Adipocyte (in vitro differentiated cells): ENCODE results near the gene VPS52.
A peak's percentile ranks its signal among the peaks of the same experiment; 100 is the strongest.
"Not testable (repeated sequence)": the region's sequence is repeated elsewhere in the genome, so short reads cannot be mapped to it uniquely, and the experiment has no call there.

Source experiments
- DNase-seq: peaks from one replicate; pipeline ENCODE4 v3.0.0-alpha.2; 2015; ENCODE audit warnings: low read depth
- H3K27me3 ChIP-seq: replicated peaks from 2 replicates; pipeline ENCODE4 v1.7.0; 2013; ENCODE audit warnings: mild to moderate bottlenecking, low read length, moderate library complexity; ENCODE audit not compliant: control insufficient read depth, insufficient read depth
- H3K36me3 ChIP-seq: 2 replicates; pipeline ENCODE4 v1.7.0; 2013; ENCODE audit warnings: low read length, mild to moderate bottlenecking, moderate library complexity; ENCODE audit not compliant: control insufficient read depth, insufficient read depth, severe bottlenecking
- H3K4me1 ChIP-seq: 2 replicates; pipeline ENCODE4 v1.7.0; 2013; ENCODE audit warnings: mild to moderate bottlenecking, low read length, moderate library complexity; ENCODE audit not compliant: control insufficient read depth, insufficient read depth
- H3K4me3 ChIP-seq: 2 replicates; pipeline ENCODE4 v1.7.0; 2013; ENCODE audit warnings: mild to moderate bottlenecking, low read length, moderate library complexity
- H3K9ac ChIP-seq: 2 replicates; pipeline ENCODE4 v1.7.0; 2013; ENCODE audit warnings: mild to moderate bottlenecking, low read length, moderate library complexity
- H3K9me3 ChIP-seq: 2 replicates; pipeline ENCODE4 v1.7.0; 2013; ENCODE audit warnings: mild to moderate bottlenecking, low read length, moderate library complexity; ENCODE audit not compliant: control insufficient read depth

Gene VPS52

GRCh38 chr6:33289784-33290315, 18.2 kb upstream of the VPS52 start:
- peaks cover 39% of the 10 kb centered on the region for H3K36me3 ChIP-seq

GRCh38 chr6:33288921-33289783, 17.5 kb upstream of the VPS52 start, which contains the start of the genes PFDN6 and WDR46:
PFDN6 (plus strand) TSS chr6:33289601; CDS start chr6:33289857, 256 bp downstream.
WDR46 (minus strand) TSS chr6:33289239; CDS start chr6:33289170, 69 bp downstream.
- H3K4me1 ChIP-seq, result peaks cover 15% of the 10 kb centered on the region
- H3K36me3 ChIP-seq, result peaks cover 46% of the 10 kb centered on the region
- H3K9me3 ChIP-seq, result no peaks in the 10 kb centered on the region
- H3K9ac ChIP-seq, result peak within 1 kb of the TSS; percentile 92
- peak; percentile 96 for DNase-seq
- H3K4me3 ChIP-seq, result peak within 1 kb of the TSS; percentile 98
- H3K27me3 ChIP-seq, result no peaks in the 10 kb centered on the region

More at GRCh38 chr6:33289784-33290315, 18.2 kb upstream of the VPS52 start:
- peak overlapping the region; percentile 92 for H3K9ac ChIP-seq
- H3K4me1 ChIP-seq, result peaks cover 15% of the 10 kb centered on the region
- peak; percentile 41 for DNase-seq
- no peaks in the 10 kb centered on the region for H3K27me3 ChIP-seq
- H3K9me3 ChIP-seq, result no peaks in the 10 kb centered on the region
- peak overlapping the region; percentile 98 for H3K4me3 ChIP-seq

DNA sequence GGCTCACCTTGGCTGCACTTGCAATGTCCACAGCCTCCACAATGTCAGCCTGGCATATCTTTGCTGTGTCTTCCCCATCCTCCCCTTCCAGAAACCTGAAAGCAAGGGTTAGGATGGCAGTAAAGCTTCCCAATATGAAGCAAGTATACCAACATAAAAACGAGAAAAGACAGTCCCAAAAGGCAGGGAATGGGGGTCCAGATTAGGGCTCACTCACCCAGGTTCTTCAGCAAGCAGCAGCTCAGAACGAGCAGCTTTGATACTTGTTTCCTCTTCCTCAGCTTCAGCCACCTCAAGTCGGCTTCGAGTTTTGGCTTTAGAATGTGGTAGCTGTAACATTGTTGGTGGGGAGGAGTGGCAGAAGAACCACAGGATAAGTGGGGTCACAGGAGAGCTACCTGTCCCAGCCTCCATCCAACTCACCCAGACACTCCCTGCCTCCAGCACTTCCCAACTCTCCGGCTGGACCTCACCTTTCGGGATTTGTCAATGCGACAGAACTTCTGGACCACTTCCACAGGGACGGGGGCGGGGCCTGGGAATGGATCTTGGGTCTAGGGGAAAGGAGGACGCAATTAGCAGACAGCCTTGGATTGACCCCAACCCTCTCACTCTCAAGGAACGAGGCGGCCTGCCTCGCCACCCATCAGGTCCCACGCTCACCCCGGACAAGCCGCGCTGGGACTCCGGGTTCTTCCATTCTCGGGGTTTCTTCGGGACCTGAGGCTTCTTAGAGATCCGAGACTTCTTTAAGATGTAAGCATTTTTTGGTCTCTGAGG, 16.7 kb upstream of the VPS52 start:
- Histone ChIP-seq H3K27me3 (no peaks in the 10 kb centered on the region), H3K36me3 (peaks cover 49% of the 10 kb centered on the region)
- no peak for DNase-seq

GRCh38 chr6:33286946-33287914, 15.6 kb upstream of the VPS52 start:
- Histone ChIP-seq H3K9ac (no peak overlapping the region), H3K36me3 (peaks cover 55% of the 10 kb centered on the region), H3K9me3 (no peaks in the 10 kb centered on the region), H3K4me3 (no peak overlapping the region), H3K4me1 (peaks cover 15% of the 10 kb centered on the region), H3K27me3 (no peaks in the 10 kb centered on the region)
- no peak for DNase-seq

More for the DNA sequence above, 16.7 kb upstream of the VPS52 start:
- H3K4me3 ChIP-seq, result peak overlapping the region; percentile 98
- peaks cover 15% of the 10 kb centered on the region for H3K4me1 ChIP-seq
- H3K9me3 ChIP-seq, result no peaks in the 10 kb centered on the region
- H3K9ac ChIP-seq, result peak overlapping the region; percentile 92

GRCh38 chr6:33285214-33285613, 13.5 kb upstream of the VPS52 start:
- Histone ChIP-seq H3K36me3 (peaks cover 64% of the 10 kb centered on the region), H3K4me1 (peaks cover 12% of the 10 kb centered on the region)
- not testable (repeated sequence) for H3K4me3 ChIP-seq, DNase-seq, H3K9ac ChIP-seq, H3K27me3 ChIP-seq, H3K9me3 ChIP-seq

DNA sequence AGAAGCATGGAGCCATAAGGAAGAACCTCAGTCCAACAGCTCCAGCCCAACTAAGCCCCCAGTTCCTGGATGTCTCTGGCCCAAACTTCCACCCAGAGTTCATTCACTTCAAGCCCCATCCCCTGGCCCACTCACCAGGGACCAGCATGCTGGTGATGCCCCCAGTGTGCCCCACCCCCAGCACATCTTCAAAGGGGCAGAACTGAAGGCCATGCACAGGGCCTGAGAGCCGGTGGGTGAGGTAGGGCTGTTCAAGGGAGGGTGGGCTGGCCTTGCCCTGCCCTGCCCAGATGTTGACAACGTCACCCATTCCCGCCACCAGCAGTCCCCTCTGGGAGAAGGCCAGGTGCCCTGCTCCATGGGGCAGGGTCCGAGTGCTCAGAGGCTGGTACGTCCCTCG, 8.9 kb upstream of the VPS52 start:
- Histone ChIP-seq H3K9me3 (no peaks in the 10 kb centered on the region), H3K36me3 (peaks cover 75% of the 10 kb centered on the region), H3K4me1 (peaks cover 14% of the 10 kb centered on the region), H3K9ac (no peak overlapping the region), H3K4me3 (no peak overlapping the region), H3K27me3 (no peaks in the 10 kb centered on the region)
- no peak for DNase-seq

- peak; percentile 39 for DNase-seq
- no peak overlapping the region for H3K9ac ChIP-seq
- peaks cover 76% of the 10 kb centered on the region for H3K36me3 ChIP-seq
- no peaks in the 10 kb centered on the region for H3K27me3 ChIP-seq
- H3K9me3 ChIP-seq, result no peaks in the 10 kb centered on the region
- peaks cover 19% of the 10 kb centered on the region for H3K4me1 ChIP-seq
- no peak overlapping the region for H3K4me3 ChIP-seq
These were observed 8.4 kb upstream of the VPS52 start for GRCh38 chr6:33279971-33280511.

DNA sequence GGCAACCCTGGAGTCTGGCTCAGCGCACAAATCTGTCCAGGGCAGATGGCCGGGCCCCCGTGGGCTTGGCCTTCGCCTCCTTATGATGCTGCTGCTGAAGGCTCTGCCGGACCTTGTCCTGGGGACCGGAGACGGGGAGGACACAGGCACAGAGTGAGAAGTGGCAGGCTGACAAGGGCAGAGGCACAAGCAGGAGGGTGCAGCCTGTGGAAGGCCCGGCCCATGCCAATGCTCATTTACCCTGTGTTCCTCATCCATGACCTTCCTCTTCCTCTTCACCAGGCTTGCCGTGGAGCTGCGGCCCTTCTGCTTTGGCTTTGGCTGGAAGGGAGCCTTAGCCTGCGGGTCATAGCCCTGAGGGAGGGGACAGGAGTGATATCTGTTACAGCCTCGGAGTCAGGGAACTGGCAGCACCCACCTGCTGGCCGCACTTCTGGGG, 7.6 kb upstream of the VPS52 start:
- no peak for DNase-seq
- H3K9me3 ChIP-seq, result no peaks in the 10 kb centered on the region
- peaks cover 76% of the 10 kb centered on the region for H3K36me3 ChIP-seq
- H3K9ac ChIP-seq, result no peak overlapping the region
- peaks cover 26% of the 10 kb centered on the region for H3K4me1 ChIP-seq
- H3K4me3 ChIP-seq, result no peak overlapping the region
- H3K27me3 ChIP-seq, result no peaks in the 10 kb centered on the region

DNA sequence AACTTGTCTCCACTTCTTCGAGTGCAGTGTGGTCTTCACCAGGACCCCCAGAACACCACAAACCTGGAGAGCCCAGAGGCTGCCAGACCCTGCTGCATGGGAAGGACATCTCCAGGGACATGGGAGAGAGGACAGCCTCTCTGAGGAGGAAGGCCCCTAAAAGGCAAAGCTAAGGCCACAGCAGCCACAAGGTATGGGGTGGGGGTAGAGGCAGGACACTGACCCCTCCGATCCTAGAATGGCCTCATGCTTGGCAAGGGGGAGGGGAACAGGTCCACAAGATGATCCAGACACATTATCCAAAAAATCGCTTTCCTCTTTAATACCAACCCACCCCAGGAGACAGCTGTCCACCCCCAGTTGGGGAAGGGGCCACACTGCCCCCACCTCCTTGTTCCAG, 7.1 kb upstream of the VPS52 start:
- Histone ChIP-seq H3K4me1 (peaks cover 31% of the 10 kb centered on the region), H3K36me3 (peaks cover 76% of the 10 kb centered on the region), H3K4me3 (no peak overlapping the region), H3K9me3 (no peaks in the 10 kb centered on the region), H3K27me3 (no peaks in the 10 kb centered on the region), H3K9ac (no peak overlapping the region)
- DNase-seq, result no peak

DNA sequence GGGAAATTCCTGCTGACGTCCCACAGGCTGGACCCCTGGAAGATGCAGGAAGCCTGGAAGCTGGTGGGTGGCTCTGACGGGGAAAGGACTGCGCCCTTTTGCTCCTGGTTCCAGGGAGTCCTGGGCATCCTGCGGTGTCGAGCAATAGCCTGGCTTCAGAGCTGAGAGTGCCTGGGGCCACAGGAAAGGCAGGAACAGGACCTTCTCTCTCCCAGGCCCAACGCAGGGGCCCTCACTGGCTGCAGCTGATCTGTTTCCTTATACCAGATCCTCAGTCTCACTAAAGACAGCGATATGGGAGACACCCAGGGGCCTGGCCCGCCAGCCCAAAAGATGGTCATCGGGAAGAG, 6.7 kb upstream of the VPS52 start:
- no peaks in the 10 kb centered on the region for H3K9me3 ChIP-seq
- H3K4me3 ChIP-seq, result no peak overlapping the region
- H3K36me3 ChIP-seq, result peaks cover 78% of the 10 kb centered on the region
- H3K4me1 ChIP-seq, result peaks cover 35% of the 10 kb centered on the region
- H3K9ac ChIP-seq, result no peak overlapping the region
- no peaks in the 10 kb centered on the region for H3K27me3 ChIP-seq
- DNase-seq, result no peak
